GM18508 (cell line): ENCODE results near the gene SLC16A5.

Experiments used
- ATAC-seq: cut with Tn5 transposase; IDR thresholded peaks from one replicate; pipeline ENCODE4 v1.9.1; 2021; ENCODE audit warnings: moderate number of reproducible peaks; ENCODE audit not compliant: insufficient read depth, unreplicated experiment

The SLC16A5 gene

GRCh38 chr17:75155191-75155601, 67.4 kb downstream of the SLC16A5 start:
- no peak for ATAC-seq
